ENCODE measurements around the gene GIMAP8. TPM values are rescaled to one million over a fixed set of nuclear protein-coding genes. Genes with fewer than 3 reads are reported as not detected.

Gene GIMAP8
- total RNA-seq, result 38.5 and 60.6 TPM in 2 replicates

GRCh38 chr7:150450491-150451001, at the start of gene GIMAP8:
Gene GIMAP8, plus strand, starts transcription at chr7:150450630. Its CDS starts 16,069 bp downstream, at chr7:150466699.

GRCh38 chr7:150514748-150515222, 64.4 kb downstream of the GIMAP8 start, which contains the start of gene GIMAP7:
Gene GIMAP7, plus strand, starts transcription at chr7:150514872. Its CDS starts 5,103 bp downstream, at chr7:150519975.

Other genes with a start within 250 kb of the GIMAP8 start
- 0.19 TPM in 1 of 2 replicates, not detected in the other for gene LRRC61, start 127.3 kb upstream of the GIMAP8 start, total RNA-seq
- gene ACTR3C, start 127.1 kb upstream of the GIMAP8 start, total RNA-seq, result 0.19 TPM in 1 of 2 replicates, not detected in the other
- gene RARRES2, start 109.0 kb upstream of the GIMAP8 start, total RNA-seq, result 0.09 TPM in 1 of 2 replicates, not detected in the other
- gene REPIN1, start 81.8 kb upstream of the GIMAP8 start, total RNA-seq, result 46.1 and 51.0 TPM in 2 replicates
- 7.3 and 8.5 TPM in 2 replicates for gene ZNF775, start 71.3 kb upstream of the GIMAP8 start, total RNA-seq
- gene GIMAP7, start 64.2 kb downstream of the GIMAP8 start, total RNA-seq, result 16.2 and 41.9 TPM in 2 replicates
- 135 and 204 TPM in 2 replicates for gene GIMAP4, start 116.8 kb downstream of the GIMAP8 start, total RNA-seq
- 73.6 and 150 TPM in 2 replicates for gene GIMAP6, start 181.8 kb downstream of the GIMAP8 start, total RNA-seq
- gene GIMAP2, start 235.1 kb downstream of the GIMAP8 start, total RNA-seq, result 47.5 and 55.9 TPM in 2 replicates

All from endothelial cell of coronary artery (primary cell).